NCI-H748 treated with DMSO at 0.1 percent for 48 hours (cell line): ENCODE data around the gene NPLOC4.

Experiments
- DNase-seq: peaks from one replicate; lab custom pipeline; 2025; lab: John Stamatoyannopoulos, UW

The NPLOC4 gene

GRCh38 chr17:81583589-81584342 lies 53.1 kb downstream of the NPLOC4 start:
- no peak for DNase-seq

- DNase-seq: no peak
Measured at GRCh38 chr17:81582749-81583148, 54.2 kb downstream of the NPLOC4 start.

GRCh38 chr17:81582341-81582740 lies 54.6 kb downstream of the NPLOC4 start:
- DNase-seq: no peak

GRCh38 chr17:81581758-81582157 lies 55.2 kb downstream of the NPLOC4 start:
- DNase-seq: no peak

GRCh38 chr17:81580481-81580880 lies 56.4 kb downstream of the NPLOC4 start:
- DNase-seq: no peak

GRCh38 chr17:81579821-81580321 lies 57.0 kb downstream of the NPLOC4 start:
- DNase-seq: no peak

GRCh38 chr17:81579298-81579697 lies 57.6 kb downstream of the NPLOC4 start:
- DNase-seq: no peak

GRCh38 chr17:81578561-81579225 lies 58.2 kb downstream of the NPLOC4 start:
- no peak for DNase-seq

GRCh38 chr17:81578038-81578441 lies 58.9 kb downstream of the NPLOC4 start:
- no peak for DNase-seq

- DNase-seq: no peak
Measured at GRCh38 chr17:81577278-81578000, 59.5 kb downstream of the NPLOC4 start.

GRCh38 chr17:81576621-81577277 lies 60.2 kb downstream of the NPLOC4 start:
- DNase-seq: no peak

GRCh38 chr17:81575836-81576235 lies 61.1 kb downstream of the NPLOC4 start:
- no peak for DNase-seq

GRCh38 chr17:81574643-81574956 lies 62.3 kb downstream of the NPLOC4 start:
- no peak for DNase-seq

GRCh38 chr17:81573794-81574642 lies 62.9 kb downstream of the NPLOC4 start:
- no peak for DNase-seq

GRCh38 chr17:81572563-81573168 lies 64.2 kb downstream of the NPLOC4 start:
- no peak for DNase-seq

GRCh38 chr17:81570964-81571363 lies 65.9 kb downstream of the NPLOC4 start:
- no peak for DNase-seq

GRCh38 chr17:81569986-81570514 lies 66.9 kb downstream of the NPLOC4 start:
- DNase-seq: no peak

- no peak for DNase-seq
Measured at GRCh38 chr17:81568416-81568815, 68.5 kb downstream of the NPLOC4 start.

- DNase-seq: no peak
Measured at GRCh38 chr17:81567191-81567590, 69.7 kb downstream of the NPLOC4 start.

GRCh38 chr17:81566461-81567126 lies 70.3 kb downstream of the NPLOC4 start:
- DNase-seq: no peak
